ENCODE measurements around the gene PCED1A. TPM values are rescaled to one million over a fixed set of nuclear protein-coding genes. Genes with fewer than 3 reads are reported as not detected.

PCED1A gene
- total and polyA plus RNA-seq, 2 of the 13 experiments (the other 11 are each of a cell fraction or from before 2014, with no cell fraction given) = 40.1 to 84.2 TPM

- TF ChIP-seq ZNF7 (CRISPR knock-in tag; IDR thresholded peaks at IDR 0.05) (no peak; the same call in 1 of the 2 replicates), PLRG1 (conservative IDR thresholded peaks at IDR 0.05) (no peak), TAF15 (IDR thresholded peaks at IDR 0.05; ENCODE audit: low read depth, low read length, poor library complexity, severe bottlenecking) (peak; percentile 58), ZIK1 (CRISPR knock-in tag; IDR thresholded peaks at IDR 0.05; ENCODE audit: borderline replicate concordance, low read depth) (peak; percentile 82; the same call in 1 of the 2 replicates), CCAR2 (optimal IDR thresholded peaks at IDR 0.05; ENCODE audit: low read depth, low read length) (no peak), TEAD3 (CRISPR knock-in tag; optimal IDR thresholded peaks at IDR 0.05; ENCODE audit: borderline replicate concordance) (peak; percentile 62), MAFK (conservative IDR thresholded peaks at IDR 0.05 in 1 of 2, IDR thresholded peaks at IDR 0.05 in 1 of 2; ENCODE audit: low read length in 2 of 2) (no peak), KMT2B (CRISPR knock-in tag; IDR thresholded peaks at IDR 0.05) (peak; percentile 85), TERF1 (CRISPR knock-in tag; IDR thresholded peaks at IDR 0.05) (no peak), CHCHD3 (CRISPR knock-in tag; IDR thresholded peaks at IDR 0.05) (0 out of 2 replicates have a peak, but pooled peaks have one; percentile 72), SOX5 (CRISPR knock-in tag; IDR thresholded peaks at IDR 0.05; ENCODE audit: borderline replicate concordance) (peak; percentile 61; the same call in 1 of the 2 replicates), KLF15 (CRISPR knock-in tag; IDR thresholded peaks at IDR 0.05; ENCODE audit: borderline replicate concordance) (no peak), NCOR1 (IDR thresholded peaks at IDR 0.05; ENCODE audit: borderline replicate concordance, low read length) (peak; percentile 34; the same call in 1 of the 2 replicates), TMF1 (CRISPR knock-in tag; IDR thresholded peaks at IDR 0.05; ENCODE audit: low read depth) (no peak; the same call in 1 of the 2 replicates), SP2 (CRISPR knock-in tag; IDR thresholded peaks at IDR 0.05) (peak; percentile 63), SAFB2 (CRISPR knock-in tag; IDR thresholded peaks at IDR 0.05; ENCODE audit: borderline replicate concordance, low read depth) (peak; percentile 76; the same call in 1 of the 2 replicates), ZNF329 (CRISPR knock-in tag; IDR thresholded peaks at IDR 0.05; ENCODE audit: low read depth) (peak; percentile 64; the same call in 1 of the 2 replicates), ZNF580 (CRISPR knock-in tag; IDR thresholded peaks at IDR 0.05; ENCODE audit: borderline replicate concordance, low read depth) (peak; percentile 37), CREB1 (IDR thresholded peaks at IDR 0.05) (peak; percentile 43; the same call in 1 of the 2 replicates), CREB1 (CRISPR knock-in tag; IDR thresholded peaks at IDR 0.05) (no peak), REPIN1 (CRISPR knock-in tag; IDR thresholded peaks at IDR 0.05; ENCODE audit: borderline replicate concordance, low read depth) (0 out of 2 replicates have a peak, but pooled peaks have one; percentile 73), KDM5B (CRISPR knock-in tag; IDR thresholded peaks at IDR 0.05; ENCODE audit: borderline replicate concordance) (0 out of 2 replicates have a peak, but pooled peaks have one; percentile 47)
- TF ChIP-seq, protein P1, sequence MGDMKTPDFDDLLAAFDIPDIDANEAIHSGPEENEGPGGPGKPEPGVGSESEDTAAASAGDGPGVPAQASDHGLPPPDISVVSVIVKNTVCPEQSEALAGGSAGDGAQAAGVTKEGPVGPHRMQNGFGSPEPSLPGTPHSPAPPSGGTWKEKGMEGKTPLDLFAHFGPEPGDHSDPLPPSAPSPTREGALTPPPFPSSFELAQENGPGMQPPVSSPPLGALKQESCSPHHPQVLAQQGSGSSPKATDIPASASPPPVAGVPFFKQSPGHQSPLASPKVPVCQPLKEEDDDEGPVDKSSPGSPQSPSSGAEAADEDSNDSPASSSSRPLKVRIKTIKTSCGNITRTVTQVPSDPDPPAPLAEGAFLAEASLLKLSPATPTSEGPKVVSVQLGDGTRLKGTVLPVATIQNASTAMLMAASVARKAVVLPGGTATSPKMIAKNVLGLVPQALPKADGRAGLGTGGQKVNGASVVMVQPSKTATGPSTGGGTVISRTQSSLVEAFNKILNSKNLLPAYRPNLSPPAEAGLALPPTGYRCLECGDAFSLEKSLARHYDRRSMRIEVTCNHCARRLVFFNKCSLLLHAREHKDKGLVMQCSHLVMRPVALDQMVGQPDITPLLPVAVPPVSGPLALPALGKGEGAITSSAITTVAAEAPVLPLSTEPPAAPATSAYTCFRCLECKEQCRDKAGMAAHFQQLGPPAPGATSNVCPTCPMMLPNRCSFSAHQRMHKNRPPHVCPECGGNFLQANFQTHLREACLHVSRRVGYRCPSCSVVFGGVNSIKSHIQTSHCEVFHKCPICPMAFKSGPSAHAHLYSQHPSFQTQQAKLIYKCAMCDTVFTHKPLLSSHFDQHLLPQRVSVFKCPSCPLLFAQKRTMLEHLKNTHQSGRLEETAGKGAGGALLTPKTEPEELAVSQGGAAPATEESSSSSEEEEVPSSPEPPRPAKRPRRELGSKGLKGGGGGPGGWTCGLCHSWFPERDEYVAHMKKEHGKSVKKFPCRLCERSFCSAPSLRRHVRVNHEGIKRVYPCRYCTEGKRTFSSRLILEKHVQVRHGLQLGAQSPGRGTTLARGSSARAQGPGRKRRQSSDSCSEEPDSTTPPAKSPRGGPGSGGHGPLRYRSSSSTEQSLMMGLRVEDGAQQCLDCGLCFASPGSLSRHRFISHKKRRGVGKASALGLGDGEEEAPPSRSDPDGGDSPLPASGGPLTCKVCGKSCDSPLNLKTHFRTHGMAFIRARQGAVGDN (CRISPR knock-in tag; IDR thresholded peaks at IDR 0.05) = peak; percentile 82
- TF ChIP-seq, protein P2, sequence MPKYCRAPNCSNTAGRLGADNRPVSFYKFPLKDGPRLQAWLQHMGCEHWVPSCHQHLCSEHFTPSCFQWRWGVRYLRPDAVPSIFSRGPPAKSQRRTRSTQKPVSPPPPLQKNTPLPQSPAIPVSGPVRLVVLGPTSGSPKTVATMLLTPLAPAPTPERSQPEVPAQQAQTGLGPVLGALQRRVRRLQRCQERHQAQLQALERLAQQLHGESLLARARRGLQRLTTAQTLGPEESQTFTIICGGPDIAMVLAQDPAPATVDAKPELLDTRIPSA (CRISPR knock-in tag; IDR thresholded peaks at IDR 0.05; ENCODE audit: borderline replicate concordance) = no peak
Measured at GRCh38 chr20:2873010-2873746, 32.7 kb upstream of the PCED1A start, which contains the start of gene PTPRA (continued).

Data from HepG2 (cell line).